ENCODE data around the gene KIF27.
A peak's percentile ranks its signal among the peaks of the same experiment; 100 is the strongest.
"Not testable (repeated sequence)": the region's sequence is repeated elsewhere in the genome, so short reads cannot be mapped to it uniquely, and the experiment has no call there.

DNA sequence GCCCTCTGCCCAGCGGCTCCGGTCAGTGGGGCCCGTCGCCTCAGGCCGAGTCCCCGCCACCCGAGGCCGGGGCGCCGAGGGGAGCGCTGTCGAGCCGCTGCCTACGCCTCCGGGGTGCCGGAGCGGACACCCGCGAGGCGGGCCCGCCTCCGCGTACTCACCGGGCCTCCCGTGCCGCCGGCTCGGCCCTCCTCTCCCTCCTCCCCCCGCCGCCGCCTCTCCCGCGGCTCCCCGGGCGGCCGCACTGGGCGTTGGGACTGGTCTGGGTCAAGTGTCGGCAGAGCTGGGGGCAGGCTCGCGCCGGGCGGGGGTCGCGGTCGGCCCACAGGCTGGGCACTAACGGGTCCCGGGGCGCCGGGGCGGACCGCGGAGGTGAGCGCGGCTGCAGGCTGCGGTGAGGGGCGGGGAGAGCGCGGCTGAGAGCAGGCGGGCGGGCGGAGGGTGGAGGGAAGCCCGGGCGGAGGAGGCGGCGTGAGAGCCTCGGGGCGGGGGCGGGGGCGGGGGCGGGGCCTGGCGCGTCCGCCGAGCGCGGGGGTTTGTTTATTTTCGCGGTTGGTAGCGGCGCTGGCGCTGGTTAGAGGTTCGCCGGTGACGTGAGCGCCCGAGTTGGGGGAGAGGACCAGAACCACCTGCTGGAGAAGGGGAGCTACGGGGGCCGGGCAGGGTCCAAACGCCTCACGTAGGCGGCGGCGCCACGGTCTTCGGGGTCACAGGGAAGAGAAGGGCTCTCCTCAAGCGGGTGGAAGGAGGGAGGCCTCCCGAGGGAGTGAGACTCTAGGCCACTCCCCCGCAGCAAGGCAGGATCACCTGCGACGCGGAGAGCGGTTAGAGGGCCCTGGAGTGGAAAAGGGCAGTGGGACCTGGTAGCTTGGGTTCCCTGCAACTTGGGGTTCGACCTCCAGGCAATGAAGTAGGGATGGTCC is 103.6 kb downstream of the KIF27 start, which contains the start of gene GKAP1:
- TF ChIP-seq POLR2AphosphoS5 (IDR thresholded peaks at IDR 0.05), result not testable (repeated sequence)
- TF ChIP-seq, protein P1, sequence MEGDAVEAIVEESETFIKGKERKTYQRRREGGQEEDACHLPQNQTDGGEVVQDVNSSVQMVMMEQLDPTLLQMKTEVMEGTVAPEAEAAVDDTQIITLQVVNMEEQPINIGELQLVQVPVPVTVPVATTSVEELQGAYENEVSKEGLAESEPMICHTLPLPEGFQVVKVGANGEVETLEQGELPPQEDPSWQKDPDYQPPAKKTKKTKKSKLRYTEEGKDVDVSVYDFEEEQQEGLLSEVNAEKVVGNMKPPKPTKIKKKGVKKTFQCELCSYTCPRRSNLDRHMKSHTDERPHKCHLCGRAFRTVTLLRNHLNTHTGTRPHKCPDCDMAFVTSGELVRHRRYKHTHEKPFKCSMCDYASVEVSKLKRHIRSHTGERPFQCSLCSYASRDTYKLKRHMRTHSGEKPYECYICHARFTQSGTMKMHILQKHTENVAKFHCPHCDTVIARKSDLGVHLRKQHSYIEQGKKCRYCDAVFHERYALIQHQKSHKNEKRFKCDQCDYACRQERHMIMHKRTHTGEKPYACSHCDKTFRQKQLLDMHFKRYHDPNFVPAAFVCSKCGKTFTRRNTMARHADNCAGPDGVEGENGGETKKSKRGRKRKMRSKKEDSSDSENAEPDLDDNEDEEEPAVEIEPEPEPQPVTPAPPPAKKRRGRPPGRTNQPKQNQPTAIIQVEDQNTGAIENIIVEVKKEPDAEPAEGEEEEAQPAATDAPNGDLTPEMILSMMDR (IDR thresholded peaks at IDR 0.05), result peak in 2 of 4 experiments; percentile 13 to 49
- TF ChIP-seq POLR2A (IDR thresholded peaks at IDR 0.05), result peak; percentile 8

All from prostate gland (tissue), 2 donors.